Measurements from ENCODE around the gene MSS51.
"Not testable (repeated sequence)": the region's sequence is repeated elsewhere in the genome, so short reads cannot be mapped to it uniquely, and the experiment has no call there.

GRCh38 chr10:73394325-73394724 is 39.0 kb downstream of the MSS51 start:
- TF ChIP-seq CTCF (IDR thresholded peaks at IDR 0.05; ENCODE audit: borderline replicate concordance, extremely low read depth, low read length, poor library complexity, severe bottlenecking); EZH2 (IDR thresholded peaks at IDR 0.05; ENCODE audit: borderline replicate concordance, low read depth, low read length, severe bottlenecking): not testable (repeated sequence)

Data from DND-41 (cell line).